Occipital lobe (tissue), 2 donors: ENCODE measurements around the gene NHEJ1. TPM values are rescaled to one million over a fixed set of nuclear protein-coding genes. Genes with fewer than 3 reads are reported as not detected.

Experiments
- DNase-seq: peaks from one replicate; lab custom pipeline; 2025; lab: John Stamatoyannopoulos, UW
- total RNA-seq: library from RNA; depleted of rRNA; stranded (reverse); fragments of >200 nt; gene quantifications from one replicate; pipeline ENCODE4 v1.2.3, GENCODE V29; 2014

The NHEJ1 gene
- total RNA-seq, 1 donor from 2014 or later: 9.2 TPM

DNA sequence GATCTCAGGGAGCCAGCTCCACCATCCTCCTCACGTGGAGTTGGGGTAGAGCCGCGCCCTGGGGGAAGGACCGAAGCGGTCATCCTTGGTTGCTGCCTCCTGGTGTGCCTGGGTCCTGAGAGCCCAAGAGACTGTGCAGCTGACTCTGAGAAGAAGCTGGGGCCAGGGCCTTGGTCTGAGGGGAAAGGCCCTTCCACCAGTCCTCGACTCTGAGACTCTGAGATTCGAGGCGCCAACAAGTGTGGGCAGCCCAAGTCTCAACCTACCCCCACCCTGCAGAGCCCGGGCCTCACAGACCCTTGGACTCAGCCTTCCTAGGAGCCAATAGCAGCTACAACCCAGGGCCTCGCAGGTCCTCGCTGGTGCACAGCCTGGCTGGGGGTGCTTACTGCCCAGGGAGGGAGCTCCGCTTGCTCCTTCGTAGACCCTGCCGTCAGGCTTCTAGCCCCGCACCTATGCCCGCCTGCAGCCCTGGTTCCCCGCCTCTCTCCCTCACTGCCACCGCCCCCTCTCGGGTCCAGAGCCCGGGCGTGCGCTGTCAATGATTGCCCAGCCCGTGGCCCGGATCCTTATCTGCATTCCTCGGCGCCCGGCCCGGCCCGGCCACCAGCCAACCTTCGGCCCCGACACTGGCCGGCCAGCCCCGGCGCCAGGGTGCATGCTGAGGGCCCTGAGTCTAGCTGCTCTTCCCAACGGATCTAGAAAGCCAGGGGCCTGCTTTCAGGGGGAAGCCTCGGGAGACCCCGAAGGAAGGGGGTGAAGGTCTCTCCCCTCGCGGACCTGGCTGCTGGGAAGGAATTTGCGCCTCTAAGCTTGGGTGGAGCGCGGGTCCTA is 101.9 kb downstream of the NHEJ1 start:
- no peak for DNase-seq

GRCh38 chr2:219057709-219058540 is 102.7 kb downstream of the NHEJ1 start:
- peak; percentile 72 for DNase-seq

DNA sequence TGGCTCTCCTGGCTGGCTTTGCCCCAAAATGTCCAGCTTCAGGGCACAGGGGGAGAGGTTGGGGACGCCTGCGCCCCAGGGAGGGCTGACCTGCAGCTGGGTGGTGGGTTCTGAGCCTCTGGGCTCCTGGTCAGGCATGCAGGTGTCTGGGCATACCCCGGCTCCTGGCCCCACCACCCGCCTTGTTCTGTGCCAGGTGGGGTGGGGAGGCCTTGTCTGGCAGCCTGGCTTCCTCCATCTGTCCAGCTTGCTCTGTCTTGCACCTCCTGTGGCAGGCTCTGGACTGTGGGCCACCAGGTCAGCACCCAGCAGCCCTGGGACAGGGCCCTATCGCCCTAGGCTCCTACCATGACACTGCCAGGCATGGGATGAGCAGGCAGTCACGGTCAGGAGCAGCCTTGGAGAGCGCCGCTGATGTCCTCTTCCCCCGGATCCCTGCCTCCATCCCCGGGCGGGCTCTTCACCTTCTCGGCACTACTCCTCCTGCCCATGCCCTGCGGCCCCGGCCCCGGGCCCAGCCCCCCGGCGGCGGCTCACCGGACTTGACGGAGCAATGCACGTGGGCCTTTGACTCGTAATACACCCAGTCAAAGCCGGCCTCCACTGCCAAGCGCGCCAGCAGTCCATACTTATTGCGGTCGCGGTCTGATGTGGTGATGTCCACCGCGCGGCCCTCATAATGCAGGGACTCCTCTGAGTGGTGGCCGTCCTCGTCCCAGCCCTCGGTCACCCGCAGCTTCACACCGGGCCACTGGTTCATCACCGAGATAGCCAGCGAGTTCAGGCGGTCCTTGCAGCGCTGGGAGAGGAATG is 103.5 kb downstream of the NHEJ1 start:
- DNase-seq: no peak

- no peak for DNase-seq
These were observed 104.3 kb downstream of the NHEJ1 start for GRCh38 chr2:219056176-219056895.

DNA sequence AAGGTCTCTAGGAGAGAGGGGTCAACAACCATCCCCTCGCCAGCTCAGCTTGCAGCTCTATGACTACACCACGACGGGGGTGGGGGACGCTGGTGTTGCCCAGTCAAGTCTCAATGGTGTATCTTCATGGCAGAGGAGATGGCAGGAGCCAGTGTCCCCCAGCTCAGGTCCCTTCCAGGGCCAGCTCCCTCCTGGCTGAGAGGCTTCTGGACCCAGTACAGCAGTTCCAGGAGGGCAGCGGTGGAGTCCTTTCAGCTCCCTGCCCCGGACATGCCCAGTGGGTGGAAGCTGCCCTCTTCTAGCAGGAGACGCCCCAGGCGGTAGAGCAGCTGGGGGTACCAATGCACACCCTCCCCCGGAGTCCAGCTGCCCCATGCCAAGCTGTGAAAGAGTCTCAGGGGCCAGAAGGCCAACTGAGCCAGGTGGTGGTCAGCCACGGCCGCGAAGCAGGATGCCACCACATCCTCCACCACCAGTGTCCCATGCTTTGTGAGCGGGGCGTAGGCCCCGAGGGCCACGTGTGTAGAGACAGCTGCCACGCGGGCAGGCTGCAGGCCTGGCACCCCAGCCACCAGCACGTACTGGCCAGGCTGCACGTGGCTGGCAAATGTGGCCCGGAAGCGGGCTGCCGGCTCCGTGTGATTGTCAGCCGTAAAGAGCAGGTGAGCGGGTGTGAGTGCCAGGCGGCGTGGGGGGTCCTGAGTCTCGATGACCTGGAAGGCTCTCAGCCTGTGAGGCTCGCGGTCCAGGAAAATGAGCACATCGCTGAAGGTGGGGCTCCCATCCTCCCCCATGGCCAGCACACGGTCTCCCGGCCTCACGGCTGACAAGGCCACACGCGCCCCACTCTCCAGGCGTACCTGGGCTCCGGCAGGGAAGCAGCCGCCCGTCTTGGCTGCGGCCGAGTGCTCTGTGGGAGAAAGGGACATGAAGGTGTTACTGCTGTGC is 105.4 kb downstream of the NHEJ1 start:
- no peak for DNase-seq

DNA sequence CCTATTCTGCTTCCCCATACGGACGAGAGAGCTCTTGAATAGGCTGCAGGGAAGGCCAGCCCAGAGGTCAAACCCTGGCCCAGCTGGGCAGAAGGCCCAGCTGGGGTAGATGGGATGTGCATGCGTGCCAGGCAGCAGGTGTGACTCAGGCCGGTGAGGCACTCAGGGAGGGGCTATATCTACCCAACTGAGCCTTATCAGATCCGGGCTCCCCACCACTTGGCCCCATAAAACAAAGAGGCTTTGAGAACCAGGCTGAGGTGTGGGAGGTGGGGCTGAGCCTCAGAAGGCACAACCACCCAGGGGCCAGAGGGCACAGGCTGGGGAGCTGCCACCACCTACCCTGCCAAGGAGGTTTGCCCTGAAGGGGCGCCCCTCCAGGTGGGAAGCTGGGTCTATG is 111.3 kb downstream of the NHEJ1 start:
- no peak for DNase-seq

- DNase-seq: no peak
These were observed 114.6 kb downstream of the NHEJ1 start for GRCh38 chr2:219045937-219046550.

DNA sequence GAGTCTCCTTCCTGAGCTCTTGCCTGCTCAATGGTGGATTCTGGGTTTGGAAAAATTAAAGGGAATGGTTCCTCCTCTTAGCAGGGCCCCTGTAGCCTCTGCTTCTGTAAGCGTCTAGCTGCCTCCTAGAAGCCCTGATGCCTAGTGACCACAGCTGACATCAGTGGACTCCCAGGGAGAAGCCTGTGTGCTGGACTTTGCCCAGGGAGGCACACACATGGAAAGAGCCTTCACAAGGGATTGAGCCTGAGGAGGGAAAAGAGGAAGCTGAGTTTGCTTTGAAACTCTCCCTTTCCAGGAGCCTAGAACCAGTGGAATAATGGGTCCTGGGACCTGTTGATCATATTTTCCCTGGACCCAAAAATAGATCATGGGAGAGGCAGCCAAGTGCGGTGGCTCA is 117.9 kb downstream of the NHEJ1 start:
- DNase-seq: no peak

GRCh38 chr2:219042157-219042556 is 118.5 kb downstream of the NHEJ1 start:
- DNase-seq: no peak

DNA sequence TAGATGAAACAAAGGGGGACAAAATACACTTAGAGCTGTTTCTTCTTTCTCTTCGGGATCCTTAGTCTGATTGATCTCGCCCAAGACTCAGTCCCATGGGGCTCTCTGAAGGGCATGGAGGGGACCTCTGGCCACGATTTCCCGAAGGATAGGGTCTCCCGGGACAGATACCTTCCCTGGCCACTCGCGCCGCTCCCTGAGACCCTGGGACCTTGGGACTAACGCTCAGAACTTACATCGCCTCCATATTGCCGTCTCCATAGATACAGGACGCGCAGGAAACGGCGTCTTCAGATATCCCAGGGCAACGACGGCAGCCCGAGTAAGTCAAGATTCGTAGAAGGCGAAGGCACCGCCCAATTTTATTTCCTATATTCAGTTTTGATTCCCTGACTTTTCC is 119.4 kb downstream of the NHEJ1 start, which contains the start of gene CFAP65:
CFAP65 (minus strand) TSS at position 265 of the 400 bp plus-strand sequence. CDS start 2,468 bp downstream, outside the sequence.
- peak; percentile 52 for DNase-seq

DNA sequence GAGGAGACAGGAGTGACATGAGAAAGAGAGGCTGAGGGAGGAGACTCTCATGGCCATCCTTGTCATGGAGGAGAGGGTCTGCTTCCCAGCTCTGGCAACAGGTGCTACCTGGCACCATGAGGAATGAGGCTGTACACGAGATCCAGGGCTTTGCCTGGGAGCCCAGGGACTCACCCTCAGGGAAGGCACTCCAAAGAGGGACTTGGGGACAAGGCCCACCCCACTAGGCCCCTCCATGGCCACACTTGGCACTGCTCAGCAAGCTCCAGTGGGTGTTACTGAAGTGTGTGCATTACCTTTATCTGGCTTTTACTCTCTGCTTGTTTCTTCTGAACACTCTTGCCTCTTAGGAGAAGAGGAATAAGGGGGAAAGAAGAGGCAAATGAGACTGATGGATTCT is 122.0 kb downstream of the NHEJ1 start:
- DNase-seq: no peak

DNA sequence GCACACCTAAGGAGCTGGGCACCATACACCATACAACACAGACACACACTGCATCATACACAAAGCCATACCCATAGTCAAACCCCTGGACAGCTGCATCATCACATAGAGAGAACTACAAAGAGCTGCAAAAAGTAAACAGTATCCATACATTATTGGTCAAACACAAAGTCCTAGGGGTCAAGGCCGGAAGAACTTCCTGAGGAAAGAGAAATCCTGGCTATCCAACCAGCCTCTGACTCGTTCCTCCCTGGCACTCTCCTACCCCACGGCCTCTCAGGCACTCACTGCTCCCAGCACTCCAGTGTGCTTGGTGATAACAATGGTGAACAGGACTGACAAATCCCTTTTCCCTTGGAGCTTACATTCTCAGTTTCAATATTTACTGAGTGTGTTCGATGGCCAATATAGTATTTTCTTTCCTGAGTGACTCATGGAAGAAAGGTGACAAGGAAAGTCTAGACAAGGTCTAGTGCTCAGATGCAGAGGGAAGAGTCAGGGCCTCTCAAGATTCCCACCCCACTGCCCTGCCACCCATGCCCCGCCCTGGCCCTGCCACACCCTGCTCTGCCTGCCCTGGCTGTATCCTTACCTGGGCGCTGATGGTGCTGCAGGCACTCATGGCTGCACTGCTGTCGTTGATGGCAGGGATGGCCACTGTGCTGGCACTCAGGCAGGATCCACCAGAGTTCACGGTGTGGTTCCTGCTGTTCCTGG is 122.7 kb downstream of the NHEJ1 start:
- DNase-seq: no peak

- DNase-seq: no peak
These were observed 124.7 kb downstream of the NHEJ1 start for GRCh38 chr2:219035942-219036341.

DNA sequence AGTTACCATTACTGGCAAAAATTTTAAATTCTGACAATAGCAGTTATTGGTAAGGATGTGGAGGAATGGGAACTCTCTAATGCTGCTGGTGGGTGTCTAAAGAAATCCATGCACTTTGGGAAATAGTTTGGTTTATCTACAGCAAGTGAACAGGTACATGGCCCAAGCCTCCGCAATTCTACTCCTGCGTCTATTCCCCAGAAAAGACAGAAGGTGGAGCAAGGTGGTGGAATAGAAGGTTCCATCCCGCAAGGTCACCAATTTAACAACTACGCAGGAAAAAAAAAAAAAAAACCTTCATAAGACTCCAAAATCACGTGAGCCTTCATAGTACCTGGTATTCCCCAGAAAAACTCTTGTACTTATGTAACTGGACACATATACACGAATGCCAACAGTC is 125.8 kb downstream of the NHEJ1 start:
- DNase-seq: no peak

DNA sequence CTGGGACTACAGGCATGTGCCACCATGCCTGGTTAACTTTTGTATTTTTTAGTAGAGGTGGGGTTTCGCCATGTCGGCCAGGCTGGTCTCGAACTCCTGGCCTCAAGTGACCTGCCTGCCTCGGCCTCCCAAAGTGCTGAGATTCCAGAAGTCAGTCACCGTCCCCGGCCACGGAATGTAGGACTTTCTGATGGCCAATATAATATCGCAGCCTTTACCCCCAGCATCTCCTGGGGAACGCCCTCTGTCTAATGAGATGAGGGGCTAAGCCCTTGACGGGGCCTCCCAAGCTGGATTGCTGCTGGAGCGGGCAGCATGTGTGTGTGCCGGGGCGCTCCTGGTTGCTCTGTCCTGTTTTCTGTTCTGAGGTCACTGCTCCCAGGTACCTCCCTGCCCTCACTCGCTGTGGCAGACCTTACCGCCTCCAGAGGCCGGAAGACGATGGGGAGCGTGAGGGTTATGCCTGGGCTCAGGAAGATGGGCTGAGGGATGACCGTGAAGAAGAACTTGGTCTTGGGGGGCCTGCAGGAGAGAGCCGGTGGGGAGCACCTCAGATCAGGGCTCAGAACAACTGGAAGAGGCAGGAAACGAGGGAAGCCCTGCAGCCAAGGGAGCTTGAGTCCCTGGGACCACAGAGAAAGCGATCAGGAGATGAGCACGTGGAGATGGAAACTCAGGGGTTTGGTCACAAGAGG is 128.4 kb downstream of the NHEJ1 start:
- no peak for DNase-seq

DNA sequence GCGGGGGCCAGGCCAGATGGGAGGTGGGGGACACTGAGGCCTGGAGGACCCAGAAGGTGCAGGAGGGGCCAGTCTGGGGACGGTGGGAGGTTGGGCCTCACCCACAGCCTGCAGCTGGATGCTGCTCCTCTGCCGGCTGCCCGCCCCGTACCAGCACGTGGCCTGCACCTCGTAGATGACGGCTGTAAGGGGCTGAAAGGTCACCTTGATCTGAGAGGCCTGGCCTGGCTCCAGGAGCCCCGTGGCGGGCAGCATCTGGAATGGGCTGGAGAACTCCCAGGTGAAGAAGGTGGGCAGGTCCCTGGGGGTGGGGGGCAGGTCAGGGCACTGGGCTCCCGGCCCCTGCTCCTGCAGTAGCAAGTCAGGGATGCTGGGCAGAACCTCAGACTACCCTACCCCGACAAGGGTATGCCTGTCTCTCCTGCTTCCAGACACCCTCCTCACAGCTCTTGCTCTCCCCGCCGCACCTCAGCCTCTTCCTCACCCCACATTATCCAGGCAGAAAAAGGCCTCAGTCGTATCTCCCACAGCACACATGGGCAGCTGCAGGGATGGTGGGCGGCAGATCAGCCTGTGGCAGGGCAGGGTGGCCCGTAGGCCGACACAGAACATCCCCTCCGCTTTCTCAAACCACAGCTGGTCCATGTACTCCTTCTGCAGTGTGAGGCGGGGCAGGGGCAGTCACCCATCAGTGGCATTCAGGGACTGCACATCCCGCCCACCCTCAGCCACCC is 129.4 kb downstream of the NHEJ1 start:
- DNase-seq: no peak

DNA sequence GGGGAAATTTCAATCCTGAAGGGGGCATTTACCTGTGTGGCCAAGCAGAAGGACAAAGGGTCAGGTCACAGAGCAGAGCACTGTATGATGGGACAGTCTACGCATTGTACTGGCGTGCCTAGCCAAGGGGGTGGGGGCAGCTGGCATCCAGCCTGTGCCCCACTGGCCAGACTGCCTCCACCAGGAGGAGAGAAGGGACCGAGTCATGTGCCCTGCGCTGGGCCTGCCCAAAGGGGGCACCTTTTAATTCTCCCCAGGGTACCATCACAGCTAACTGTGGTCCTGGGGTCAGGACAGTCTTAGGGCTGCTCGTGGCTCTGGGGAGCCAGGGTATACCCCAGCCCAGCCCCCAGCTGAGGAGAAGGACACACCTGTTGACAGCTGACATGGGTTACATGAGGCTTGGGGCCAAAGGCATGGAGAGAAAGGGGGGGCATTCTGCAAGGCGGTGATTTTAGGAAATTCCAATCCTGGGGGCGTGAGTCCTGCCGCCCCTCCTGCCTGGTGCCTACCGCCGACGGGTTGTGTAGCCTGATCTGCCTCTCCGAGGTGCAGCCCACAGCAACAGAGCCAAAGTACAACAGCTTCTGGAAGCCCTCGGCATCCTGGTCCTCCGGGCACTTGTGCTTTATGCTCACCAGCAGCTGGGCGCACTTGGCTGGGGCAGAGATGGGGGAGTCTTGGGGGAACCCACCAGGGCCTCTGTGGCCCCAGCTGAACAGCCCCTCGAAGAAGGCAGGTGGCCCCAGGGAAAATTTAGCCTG is 130.3 kb downstream of the NHEJ1 start:
- DNase-seq: no peak
